ENCODE measurements around the gene HNF1A.
A peak's percentile ranks its signal among the peaks of the same experiment; 100 is the strongest.

HNF1A gene

DNA sequence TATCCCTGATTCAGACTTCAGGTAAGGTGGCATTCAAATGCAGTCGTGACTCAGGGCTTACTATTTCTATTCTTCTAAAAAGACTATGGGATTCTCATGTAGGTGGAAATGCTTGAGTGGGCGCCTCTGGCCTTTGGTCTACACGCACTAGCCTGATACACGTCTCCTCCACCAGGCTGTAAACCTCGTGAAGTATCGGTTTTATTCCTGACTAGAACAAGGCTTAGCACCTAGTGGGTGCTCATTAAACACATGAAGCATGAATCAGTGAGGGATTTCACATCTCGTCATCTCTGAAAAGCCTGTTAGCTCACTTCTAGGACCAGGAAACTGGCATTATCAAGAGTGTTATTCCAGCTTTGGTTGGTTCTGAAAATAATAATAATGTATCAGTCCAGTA lies 17.7 kb upstream of the HNF1A start:
- no peak for FAIRE-seq

- no peak for FAIRE-seq
Observed at GRCh38 chr12:120961604-120962531, 16.5 kb upstream of the HNF1A start.

DNA sequence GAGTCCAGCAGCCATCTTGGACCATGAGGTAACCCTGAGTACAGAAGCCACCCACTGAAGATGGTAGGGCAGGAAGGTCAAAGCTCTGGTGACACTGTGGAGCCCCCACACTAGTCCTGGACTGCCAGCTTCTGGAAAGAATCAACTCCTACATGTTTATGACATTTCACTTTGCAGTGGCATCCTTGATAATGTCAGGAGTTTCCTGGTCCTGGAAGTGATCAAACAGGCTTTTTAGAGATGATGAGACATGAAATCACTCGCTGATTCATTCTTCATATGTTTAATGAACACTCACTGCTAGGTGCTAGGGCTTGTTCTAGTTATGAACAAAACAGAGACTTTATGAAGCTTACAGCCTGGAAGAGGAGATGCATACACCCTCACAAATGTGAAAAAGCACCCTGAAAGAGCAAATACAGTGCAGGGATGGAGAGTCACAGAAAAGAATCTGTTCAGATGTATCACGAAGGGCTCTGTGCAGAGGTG lies 15.8 kb upstream of the HNF1A start:
- no peak for FAIRE-seq

DNA sequence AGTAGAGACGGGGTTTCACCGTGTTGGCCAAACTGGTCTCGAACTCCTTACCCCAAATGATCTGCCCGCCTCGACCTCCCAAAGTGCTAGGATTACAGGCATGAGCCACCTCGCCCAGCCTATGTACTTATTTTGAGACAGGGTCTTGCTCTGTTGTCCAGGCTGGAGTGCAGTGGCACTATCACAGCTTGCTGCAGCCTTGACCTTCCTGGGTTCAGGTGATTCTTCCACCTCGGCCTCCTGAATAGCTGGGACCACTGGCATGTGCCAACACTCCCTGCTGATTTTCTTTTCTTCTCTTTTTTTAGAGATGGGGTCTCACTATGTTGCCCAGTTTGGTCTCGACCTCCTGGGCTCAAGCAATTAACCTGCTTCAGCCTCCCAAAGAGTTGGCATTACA lies 14.0 kb upstream of the HNF1A start:
- no peak for FAIRE-seq

- FAIRE-seq = no peak
Observed at GRCh38 chr12:120965534-120966091, 12.7 kb upstream of the HNF1A start.

GRCh38 chr12:120970310-120970709 lies 8.0 kb upstream of the HNF1A start:
- FAIRE-seq = no peak

- FAIRE-seq = peak; percentile 78
Observed at GRCh38 chr12:120971299-120972180, 6.8 kb upstream of the HNF1A start.

GRCh38 chr12:120972870-120973543 lies 5.3 kb upstream of the HNF1A start:
- no peak for FAIRE-seq

GRCh38 chr12:120977531-120978295 lies 630 bp upstream of the HNF1A start:
- FAIRE-seq = no peak

DNA sequence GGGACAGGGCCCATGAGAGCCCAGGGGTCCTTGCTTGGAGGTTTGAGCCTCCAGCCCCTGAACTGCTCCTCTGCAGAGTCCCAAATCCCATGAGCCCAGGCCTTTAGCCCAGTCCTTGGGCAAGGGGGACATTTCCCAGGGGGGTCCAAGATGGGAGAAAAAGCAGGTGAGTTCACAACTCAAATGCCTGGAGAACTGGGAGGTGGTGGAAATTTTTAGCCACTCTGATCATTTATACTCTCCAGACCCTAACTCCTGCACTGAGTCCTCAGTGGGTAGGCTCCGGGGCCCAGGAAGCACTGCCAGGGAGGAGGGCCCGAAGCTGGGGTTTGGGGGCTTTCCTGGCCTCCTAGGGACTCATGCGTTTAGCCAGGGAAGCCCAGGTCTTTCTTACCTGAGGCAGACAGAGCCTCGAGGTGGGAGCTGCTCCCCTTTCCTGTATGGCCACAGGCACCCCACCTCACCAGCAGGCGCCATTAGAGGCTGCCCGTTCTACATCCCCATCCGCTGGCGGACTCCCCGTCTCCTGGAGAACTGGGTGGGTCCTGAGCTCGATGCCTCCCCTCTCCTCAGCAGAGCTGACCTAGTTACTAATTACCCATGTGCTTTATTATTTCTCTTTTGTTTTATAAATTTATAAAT lies 998 bp downstream of the HNF1A start:
- no peak for FAIRE-seq

- no peak for FAIRE-seq
Observed at GRCh38 chr12:120979862-120980696, 1.7 kb downstream of the HNF1A start.

DNA sequence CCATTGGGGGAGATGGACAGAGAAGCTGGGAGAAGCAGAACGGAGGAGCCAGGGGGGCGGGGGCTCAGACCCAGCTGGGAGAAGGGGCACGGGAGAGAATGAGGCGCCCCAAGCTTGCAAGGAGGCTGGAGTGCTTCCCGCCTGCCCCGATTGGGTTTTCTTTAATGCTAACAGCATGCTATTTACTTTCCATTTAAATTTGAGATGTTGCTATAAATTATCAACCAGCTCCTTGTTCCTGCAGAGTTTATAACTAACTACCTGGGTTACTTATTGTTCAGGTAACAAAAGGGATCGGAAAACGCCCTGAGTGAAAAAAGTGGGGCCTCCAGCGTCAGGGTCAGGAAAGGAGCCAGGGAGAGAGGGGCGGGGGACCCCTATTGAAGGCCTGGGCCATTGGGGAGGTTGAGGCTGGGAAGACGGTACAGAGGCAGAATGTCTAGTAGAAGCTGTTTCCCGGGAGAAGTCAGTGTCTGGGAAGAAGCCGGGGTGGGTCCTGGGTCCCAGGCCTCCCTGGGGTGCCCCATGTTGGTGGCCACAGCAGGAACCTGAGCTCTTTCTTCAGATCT lies 2.5 kb downstream of the HNF1A start:
- no peak for FAIRE-seq

GRCh38 chr12:120981407-120981941 lies 3.1 kb downstream of the HNF1A start:
- FAIRE-seq = no peak

DNA sequence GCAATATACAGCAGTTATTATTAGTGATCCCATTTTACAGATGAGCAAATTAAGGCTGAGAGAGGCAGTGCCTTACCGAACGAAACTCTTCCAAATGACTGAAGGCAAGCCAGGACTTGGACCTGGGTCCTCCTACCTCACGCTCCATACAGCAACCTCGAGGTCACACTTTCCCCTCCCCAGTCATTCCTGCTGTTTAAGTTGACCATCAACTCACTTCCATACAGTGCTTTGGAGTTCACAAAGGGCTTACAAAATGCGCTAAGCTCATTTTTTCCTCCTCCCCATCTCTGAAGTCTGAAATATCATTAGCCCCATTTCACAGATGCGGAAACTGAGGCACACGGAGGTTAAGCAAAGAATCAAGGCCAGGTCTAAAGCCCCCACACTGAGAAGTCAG lies 4.3 kb downstream of the HNF1A start:
- no peak for FAIRE-seq

DNA sequence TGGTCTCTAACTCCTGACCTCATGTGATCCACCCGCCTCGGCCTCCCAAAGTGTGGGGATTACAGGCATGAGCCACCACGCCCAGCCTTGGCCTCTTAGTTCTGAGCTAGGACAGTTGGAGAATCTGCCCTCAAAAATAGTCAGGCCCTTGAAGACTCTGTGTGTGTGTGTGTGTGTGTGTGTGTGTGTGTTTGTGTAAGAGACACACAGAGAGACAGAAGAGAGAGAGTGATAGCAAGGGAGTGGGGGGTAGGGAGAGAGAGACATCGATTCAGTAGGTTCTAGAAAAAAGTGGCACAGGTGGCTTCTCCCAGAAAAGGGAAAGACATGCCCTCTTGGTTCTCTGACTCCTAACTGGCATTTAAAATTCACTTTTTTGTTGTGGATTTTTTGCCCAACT lies 5.4 kb downstream of the HNF1A start:
- FAIRE-seq = no peak

DNA sequence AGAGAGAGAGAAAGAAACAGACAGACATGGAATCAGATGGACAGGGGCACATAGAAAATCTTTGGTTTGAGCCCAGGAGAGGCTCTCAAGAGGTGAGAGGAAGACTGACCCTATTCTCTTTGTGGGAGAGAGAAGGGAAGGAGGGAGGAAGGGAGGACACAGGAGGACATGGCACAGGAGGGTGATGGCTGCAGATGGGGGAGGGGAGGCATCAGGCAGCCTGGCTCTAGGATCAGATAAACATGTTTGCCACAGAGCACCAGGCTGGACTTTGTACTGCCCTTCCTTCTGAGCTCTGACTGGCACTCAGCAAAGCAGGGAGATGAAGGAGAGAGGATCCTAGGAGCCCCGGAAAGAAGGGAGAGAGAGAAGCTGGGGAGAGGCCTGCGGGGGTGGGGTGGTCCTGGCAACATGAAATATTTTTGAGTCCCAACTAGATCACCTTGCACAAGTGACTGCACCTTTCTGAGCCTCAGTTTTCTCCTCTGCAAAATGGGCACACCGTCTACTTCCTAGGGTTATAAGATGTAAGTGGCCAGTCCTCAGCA lies 6.1 kb downstream of the HNF1A start:
- no peak for FAIRE-seq

DNA sequence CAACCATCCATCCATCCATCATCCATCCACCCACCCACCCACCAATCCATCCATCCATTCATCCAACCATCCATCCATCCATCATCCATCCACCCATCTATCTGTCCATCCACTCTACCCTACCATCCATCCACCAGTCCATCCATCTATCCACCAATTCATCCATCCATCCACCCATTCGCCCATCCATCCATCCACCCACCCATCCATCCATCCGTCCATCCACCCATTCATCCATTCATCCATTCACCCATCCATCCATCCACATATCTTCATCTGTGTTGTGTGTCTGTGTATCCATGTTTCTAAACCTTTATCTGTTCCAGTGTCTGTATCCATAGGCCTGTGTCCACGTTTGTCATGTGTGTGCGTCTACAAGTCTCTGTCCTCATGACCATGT lies 9.9 kb downstream of the HNF1A start:
- no peak for FAIRE-seq

- FAIRE-seq = no peak
Observed at GRCh38 chr12:120988658-120989057, 10.3 kb downstream of the HNF1A start.

DNA sequence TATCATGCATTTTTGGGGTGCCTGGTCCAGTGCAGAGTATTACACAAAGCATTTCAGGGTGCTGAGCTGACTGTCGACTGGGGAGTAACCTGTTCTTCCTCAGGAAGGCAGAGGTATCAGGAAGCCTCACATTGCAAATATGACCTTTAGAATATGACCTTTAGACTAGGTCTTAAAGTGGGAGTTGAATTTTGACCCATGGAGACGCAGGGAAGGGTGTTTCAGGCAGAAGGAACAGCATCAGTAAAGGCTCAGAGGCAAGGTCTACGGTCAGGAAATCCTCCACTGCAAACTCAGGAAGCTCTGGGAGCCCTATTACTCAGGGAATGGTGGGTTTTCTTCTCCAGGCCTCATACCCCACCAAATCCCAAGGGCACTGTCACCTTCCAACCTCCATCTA lies 11.3 kb downstream of the HNF1A start:
- no peak for FAIRE-seq
